IMR-90 (cell line): ENCODE data around the gene TCL1A. TPM values are rescaled to one million over a fixed set of nuclear protein-coding genes. Genes with fewer than 3 reads are reported as not detected.

ENCODE experiments used
- ATAC-seq: fragments of 200-7000 bp; cut with Tn5 transposase; 2 replicates; pipeline ENCODE4 v1.9.1; 2020; ENCODE audit warnings: low read depth, mild to moderate bottlenecking, moderate library complexity
- BruUV-seq: library from RNA; stranded (reverse); fragments of 400-500 nt; replicated peaks from 2 replicates; lab custom pipeline; 2021; lab: Mats Ljungman, UMichigan
- CTCF ChIA-PET: fragments of 300-600 bp; formaldehyde crosslinking; extraction: SDS; loops from one replicate; lab custom pipeline; 2021; ENCODE audit warnings: antibody characterized with exemption; lab: Yijun Ruan, JAX
- POLR2A ChIA-PET: fragments of 300-600 bp; sonication (Branson Sonifier 250); formaldehyde crosslinking; loops from one replicate; lab custom pipeline; 2022; ENCODE audit warnings: antibody characterized with exemption; ENCODE audit not compliant: unreplicated experiment; lab: Charles Lee
- DNase-seq: peaks from one replicate; pipeline ENCODE4 v3.0.0; 2013
- H2AFZ ChIP-seq: replicated peaks from 2 replicates; pipeline ENCODE3; 2013; ENCODE audit warnings: low read length, mild to moderate bottlenecking; ENCODE audit not compliant: poor library complexity
- H2AK5ac ChIP-seq: 2 replicates; pipeline ENCODE4 v1.6.1; 2013; ENCODE audit warnings: low read depth, low read length, inconsistent platforms
- H2AK9ac ChIP-seq: replicated peaks from 2 replicates; pipeline ENCODE3; 2013; ENCODE audit warnings: mild to moderate bottlenecking, low read depth, low read length, moderate library complexity; ENCODE audit not compliant: poor library complexity
- H2BK120ac ChIP-seq: 2 replicates; pipeline ENCODE4 v1.6.1; 2013; ENCODE audit warnings: low read depth, low read length, inconsistent platforms
- H2BK15ac ChIP-seq: 3 replicates; pipeline ENCODE4 v1.6.1; 2013; ENCODE audit warnings: low read depth, low read length, inconsistent platforms
- H2BK20ac ChIP-seq: 2 replicates; pipeline ENCODE4 v1.6.1; 2013; ENCODE audit warnings: low read depth, mild to moderate bottlenecking, inconsistent platforms, low read length, moderate library complexity
- H2BK5ac ChIP-seq: 2 replicates; pipeline ENCODE4 v1.6.1; 2013; ENCODE audit warnings: mild to moderate bottlenecking, low read depth, low read length, inconsistent platforms; ENCODE audit not compliant: poor library complexity, severe bottlenecking
- H3K14ac ChIP-seq: replicated peaks from 2 replicates; pipeline ENCODE4 v1.6.1; 2013; ENCODE audit warnings: low read depth, low read length, inconsistent platforms
- H3K18ac ChIP-seq: 2 replicates; pipeline ENCODE4 v1.6.1; 2013; ENCODE audit warnings: low read depth, low read length, control low read depth
- H3K23ac ChIP-seq: 2 replicates; pipeline ENCODE4 v1.6.1; 2013; ENCODE audit warnings: low read depth, low read length, inconsistent platforms
- H3K27ac ChIP-seq: 2 replicates; pipeline ENCODE4 v1.5.1; 2013; ENCODE audit warnings: mild to moderate bottlenecking, control low read depth, low read length; ENCODE audit not compliant: insufficient read depth
- H3K27me3 ChIP-seq: 2 replicates; pipeline ENCODE4 v1.6.1; 2013; ENCODE audit warnings: low read length; ENCODE audit not compliant: control insufficient read depth, insufficient read depth
- H3K36me3 ChIP-seq: 2 replicates; pipeline ENCODE4 v1.6.1; 2013; ENCODE audit warnings: low read length, mixed read lengths; ENCODE audit not compliant: control insufficient read depth, insufficient read depth
- H3K4ac ChIP-seq: 2 replicates; pipeline ENCODE4 v1.6.1; 2013; ENCODE audit warnings: low read depth, low read length, inconsistent platforms
- H3K4me1 ChIP-seq: 2 replicates; pipeline ENCODE4 v1.6.1; 2013; ENCODE audit warnings: low read length, mixed read lengths; ENCODE audit not compliant: control insufficient read depth, insufficient read depth
- H3K4me2 ChIP-seq: 2 replicates; pipeline ENCODE4 v1.6.1; 2013; ENCODE audit warnings: low read depth, mild to moderate bottlenecking, control low read depth, low read length, moderate library complexity
- H3K4me3 ChIP-seq: 2 replicates; pipeline ENCODE4 v1.5.1; 2013; ENCODE audit warnings: low read depth, mild to moderate bottlenecking, control low read depth, low read length, moderate library complexity; ENCODE audit not compliant: insufficient read depth
- H3K56ac ChIP-seq: 2 replicates; pipeline ENCODE4 v1.6.1; 2013; ENCODE audit warnings: low read length, inconsistent platforms; ENCODE audit not compliant: insufficient read depth; ENCODE audit errors: extremely low read depth
- H3K79me1 ChIP-seq, 2 experiments: 2 replicates each; pipeline ENCODE4 v1.6.1; 2013; ENCODE audit warnings: low read length in 2 of 2, inconsistent platforms in 1 of 2, low read depth in 1 of 2
- H3K9ac ChIP-seq: 2 replicates; pipeline ENCODE4 v1.6.1; 2013; ENCODE audit warnings: low read depth, low read length, control low read depth
- H3K9me1 ChIP-seq: 2 replicates; pipeline ENCODE4 v1.6.1; 2013; ENCODE audit warnings: low read length, inconsistent platforms; ENCODE audit not compliant: insufficient read depth
- H3K9me3 ChIP-seq: 2 replicates; pipeline ENCODE4 v1.6.1; 2013; ENCODE audit warnings: low read length; ENCODE audit not compliant: control insufficient read depth, insufficient read depth
- H4K20me1 ChIP-seq: 2 replicates; pipeline ENCODE4 v1.6.1; 2013; ENCODE audit warnings: low read length, inconsistent platforms; ENCODE audit not compliant: insufficient read depth
- H4K5ac ChIP-seq: 2 replicates; pipeline ENCODE4 v1.6.1; 2013; ENCODE audit warnings: mild to moderate bottlenecking, low read depth, low read length, control low read depth
- H4K8ac ChIP-seq, 2 experiments: 2 replicates each; pipeline ENCODE4 v1.6.1; 2013; ENCODE audit warnings: low read depth in 2 of 2, low read length in 2 of 2, control low read depth in 1 of 2, inconsistent platforms in 1 of 2
- H4K91ac ChIP-seq: 2 replicates; pipeline ENCODE4 v1.6.1; 2013; ENCODE audit warnings: low read depth, low read length, inconsistent platforms; ENCODE audit not compliant: insufficient read depth
- FOS ChIP-seq: fragments of 150-350 bp; IDR thresholded peaks from 2 replicates; pipeline ENCODE4 v1.6.1; 2016; ENCODE audit warnings: low read depth, low read length
- NFE2L2 ChIP-seq: fragments of 150-350 bp; IDR thresholded peaks from 2 replicates; pipeline ENCODE4 v1.6.1; 2016; ENCODE audit warnings: low read depth, mild to moderate bottlenecking, low read length
- SMC3 ChIP-seq: fragments of 150-350 bp; IDR thresholded peaks from 2 replicates; pipeline ENCODE4 v1.6.1; 2016; ENCODE audit warnings: low read depth, mild to moderate bottlenecking, antibody characterized with exemption, low read length, moderate library complexity
- WGBS, 2 experiments: methylation state at CpG; one replicate each; pipeline versions ENCODE4 v1.1.5 to v1.1.7; 2013; ENCODE audit warnings: missing lambda C conversion rate in 2 of 2; ENCODE audit not compliant: insufficient read length in 1 of 2; ENCODE audit errors: extremely low coverage in 2 of 2; 5-methylcytosine and 5-hydroxymethylcytosine counted together
- dilution Hi-C: fragments of 300-500 bp; cut with HindIII; formaldehyde crosslinking; loops from one replicate; pipeline ENCODE4 v1.14.3; 2018; ENCODE audit warnings: low sequenced_read_pairs; ENCODE audit not compliant: unreplicated experiment
- in situ Hi-C: fragments of 300-500 bp; cut with MboI; formaldehyde crosslinking; loops from 3 replicates; pipeline ENCODE4 v1.14.3; 2019; ENCODE audit warnings: low sequenced_read_pairs, inconsistent platforms, mixed read lengths
- intact Hi-C: fragments of 100-400 bp; cut with micrococcal nuclease; formaldehyde crosslinking; loops from 2 replicates; pipeline ENCODE4 v1.10.0; 2022
- polyA plus RNA-seq, 3 experiments: library from polyadenylated mRNA; depleted of rRNA; stranded (reverse); fragments of >200 nt; gene quantifications; 2 replicates each; pipeline ENCODE4 v1.2.3, GENCODE V29; 2012; ENCODE audit warnings: low replicate concordance in 1 of 3
- total RNA-seq: library from RNA; depleted of rRNA; stranded (reverse); fragments of >200 nt; gene quantifications from 2 replicates; pipeline ENCODE4 v1.2.3, GENCODE V29; 2012

The TCL1A gene
- total and polyA plus RNA-seq, 2 of the 4 experiments (the other 2 are of a cell fraction), result not detected

- Histone ChIP-seq H3K27me3 (no peaks in the 10 kb centered on the region), H4K5ac (no peak overlapping the region), H3K14ac (no peak overlapping the region), H3K27ac (no peak overlapping the region), H3K4me3 (no peak overlapping the region), H3K9me1 (no peaks in the 10 kb centered on the region), H3K36me3 (no peaks in the 10 kb centered on the region), H4K8ac (no peak overlapping the region), H3K4ac (no peak overlapping the region), H3K9ac (no peak overlapping the region), H3K4me2 (no peak overlapping the region), H3K23ac (no peak overlapping the region), H2BK15ac (no peak overlapping the region), H3K56ac (no peak overlapping the region), H2BK120ac (no peak overlapping the region), H3K9me3 (no peaks in the 10 kb centered on the region), H4K20me1 (no peaks in the 10 kb centered on the region), H4K91ac (no peak overlapping the region), H2BK20ac (no peak overlapping the region), H2AK9ac (no peak overlapping the region), H2AK5ac (no peak overlapping the region), H3K18ac (no peak overlapping the region), H3K79me1 (no peaks in the 10 kb centered on the region), H3K4me1 (no peaks in the 10 kb centered on the region), H2AFZ (no peak overlapping the region), H2BK5ac (no peak overlapping the region)
- TF ChIP-seq SMC3 (no peak), NFE2L2 (no peak), FOS (no peak)
- in situ Hi-C loops, result no loop called here
- ChIA-PET POLR2A (no interaction called here), CTCF (no interaction called here)
- dilution Hi-C loops, result no loop called here
- intact Hi-C loops, result no loop called here
- no CpG with 5 or more reads among the region's 4 CpGs for WGBS, 2 experiments
- ATAC-seq, result no peak
- no peak for DNase-seq
- BruUV-seq, result no TSS peak
Measured at GRCh38 chr14:95674613-95675012, 39.3 kb downstream of the TCL1A start.
